Muscle layer of colon (tissue), 2 donors: ENCODE data around the gene LVRN.

ENCODE experiments used
- H3K27ac ChIP-seq: one replicate; pipeline ENCODE4 v1.7.0; 2013; ENCODE audit warnings: low read depth, mild to moderate bottlenecking, low read length, moderate library complexity
- H3K27me3 ChIP-seq, 2 donors: one replicate each; pipeline ENCODE4 v1.7.0; 2013; ENCODE audit warnings: low read length in 2 of 2, mild to moderate bottlenecking in 2 of 2; ENCODE audit not compliant: insufficient read depth in 2 of 2, control insufficient read depth in 1 of 2
- H3K36me3 ChIP-seq: one replicate; pipeline ENCODE4 v1.7.0; 2013; ENCODE audit warnings: mild to moderate bottlenecking, low read length; ENCODE audit not compliant: insufficient read depth
- H3K4me1 ChIP-seq: one replicate; pipeline ENCODE4 v1.7.0; 2013; ENCODE audit warnings: mild to moderate bottlenecking, low read length; ENCODE audit not compliant: insufficient read depth
- H3K4me3 ChIP-seq, 2 donors: one replicate each; pipeline ENCODE4 v1.7.0; 2013; ENCODE audit warnings: low read length in 2 of 2, low read depth in 1 of 2, mild to moderate bottlenecking in 1 of 2, moderate library complexity in 1 of 2
- H3K9ac ChIP-seq: one replicate; pipeline ENCODE4 v1.7.0; 2013; ENCODE audit warnings: low read length
- H3K9me3 ChIP-seq: one replicate; pipeline ENCODE4 v1.7.0; 2013; ENCODE audit warnings: mild to moderate bottlenecking, low read length
- donor health status: abdominal sarcoma.
- donor health status: Adenocarcinoma of cecum.

The LVRN gene

DNA sequence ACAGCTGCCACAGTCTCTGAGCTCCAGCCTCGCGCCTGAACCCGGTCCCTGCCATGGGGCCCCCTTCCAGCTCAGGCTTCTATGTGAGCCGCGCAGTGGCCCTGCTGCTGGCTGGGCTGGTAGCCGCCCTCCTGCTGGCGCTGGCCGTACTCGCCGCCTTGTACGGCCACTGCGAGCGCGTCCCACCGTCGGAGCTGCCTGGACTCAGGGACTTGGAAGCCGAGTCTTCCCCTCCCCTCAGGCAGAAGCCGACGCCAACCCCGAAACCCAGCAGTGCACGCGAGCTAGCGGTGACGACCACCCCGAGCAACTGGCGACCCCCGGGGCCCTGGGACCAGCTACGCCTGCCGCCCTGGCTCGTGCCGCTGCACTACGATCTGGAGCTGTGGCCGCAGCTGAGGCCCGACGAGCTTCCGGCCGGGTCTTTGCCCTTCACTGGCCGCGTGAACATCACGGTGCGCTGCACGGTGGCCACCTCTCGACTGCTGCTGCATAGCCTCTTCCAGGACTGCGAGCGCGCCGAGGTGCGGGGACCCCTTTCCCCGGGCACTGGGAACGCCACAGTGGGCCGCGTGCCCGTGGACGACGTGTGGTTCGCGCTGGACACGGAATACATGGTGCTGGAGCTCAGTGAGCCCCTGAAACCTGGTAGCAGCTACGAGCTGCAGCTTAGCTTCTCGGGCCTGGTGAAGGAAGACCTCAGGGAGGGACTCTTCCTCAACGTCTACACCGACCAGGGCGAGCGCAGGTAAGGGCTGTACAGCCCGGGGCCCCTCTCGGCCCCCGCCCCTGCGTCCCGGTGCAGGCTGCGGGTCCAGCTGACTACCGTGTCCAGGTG is 509 bp downstream of the LVRN start:
- no peaks in the 10 kb centered on the region for H3K36me3 ChIP-seq
- H3K27ac ChIP-seq, result no peak overlapping the region
- no peaks in the 10 kb centered on the region for H3K9me3 ChIP-seq
- no peak overlapping the region for H3K9ac ChIP-seq
- peak overlapping the region; percentile 26 to 49 for H3K4me3 ChIP-seq
- H3K27me3 ChIP-seq, result peaks cover 25 to 39% of the 10 kb centered on the region in 2 donors
- H3K4me1 ChIP-seq, result peaks cover 12% of the 10 kb centered on the region

GRCh38 chr5:115963566-115963965 is 1.3 kb downstream of the LVRN start:
- H3K9me3 ChIP-seq, result no peaks in the 10 kb centered on the region
- H3K36me3 ChIP-seq, result no peaks in the 10 kb centered on the region
- H3K27ac ChIP-seq, result no peak overlapping the region
- peaks cover 20 to 39% of the 10 kb centered on the region in 2 donors for H3K27me3 ChIP-seq
- H3K4me1 ChIP-seq, result peaks cover 12% of the 10 kb centered on the region
- no peak overlapping the region for H3K4me3 ChIP-seq
- no peak overlapping the region for H3K9ac ChIP-seq

GRCh38 chr5:115968770-115969169 is 6.5 kb downstream of the LVRN start:
- no peaks in the 10 kb centered on the region for H3K9me3 ChIP-seq
- H3K9ac ChIP-seq, result no peak overlapping the region
- H3K27me3 ChIP-seq, result peaks cover 0 to 2% of the 10 kb centered on the region in 2 donors
- H3K4me3 ChIP-seq, result no peak overlapping the region
- H3K4me1 ChIP-seq, result no peaks in the 10 kb centered on the region
- H3K36me3 ChIP-seq, result no peaks in the 10 kb centered on the region
- no peak overlapping the region for H3K27ac ChIP-seq

DNA sequence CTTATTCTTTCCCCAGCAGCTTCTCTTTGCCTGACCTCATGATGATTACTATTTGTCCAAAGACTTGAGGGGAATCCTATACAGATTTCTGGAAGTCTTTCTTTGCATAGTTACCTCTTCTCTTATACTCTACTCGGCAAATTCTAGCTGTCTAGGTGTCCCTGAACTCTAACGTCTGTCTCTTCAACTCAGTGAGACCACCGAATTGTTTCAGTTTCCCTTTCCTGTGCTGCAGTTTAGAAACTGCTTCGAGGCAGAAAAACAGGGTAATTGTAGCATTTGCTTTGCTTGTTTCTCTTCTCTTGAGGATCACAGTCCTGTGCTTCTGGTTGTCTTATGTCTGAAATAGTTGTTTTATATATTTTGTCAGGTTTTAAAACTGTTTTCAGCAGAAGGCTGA is 14.8 kb downstream of the LVRN start:
- H3K9ac ChIP-seq, result no peak overlapping the region
- H3K36me3 ChIP-seq, result no peaks in the 10 kb centered on the region

DNA sequence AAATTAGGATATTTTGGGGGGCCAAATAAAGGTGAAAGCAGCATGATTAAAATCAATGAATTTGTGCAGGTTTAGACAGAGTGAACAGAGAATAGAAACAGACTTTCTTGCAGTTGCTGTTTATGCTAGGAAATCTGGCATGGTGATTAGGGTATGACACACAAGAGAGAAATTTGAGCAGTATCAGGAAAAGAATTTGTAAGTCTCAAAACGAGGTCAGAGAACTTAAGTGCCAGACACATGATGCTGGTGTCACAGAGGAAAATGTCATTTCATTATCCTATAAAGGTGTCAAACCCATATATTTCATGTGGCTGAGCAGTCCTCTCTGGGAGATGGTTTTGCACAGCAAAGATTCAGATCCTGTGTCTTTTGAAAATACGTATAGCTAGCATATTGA is 15.7 kb downstream of the LVRN start:
- Histone ChIP-seq H3K27me3 (no peaks in the 10 kb centered on the region), H3K4me1 (no peaks in the 10 kb centered on the region), H3K9me3 (no peaks in the 10 kb centered on the region), H3K36me3 (no peaks in the 10 kb centered on the region), H3K9ac (no peak overlapping the region), H3K4me3 (no peak overlapping the region), H3K27ac (no peak overlapping the region)

More for the DNA sequence above, 14.8 kb downstream of the LVRN start:
- Histone ChIP-seq H3K9me3 (no peaks in the 10 kb centered on the region), H3K4me1 (no peaks in the 10 kb centered on the region), H3K27me3 (no peaks in the 10 kb centered on the region), H3K27ac (no peak overlapping the region), H3K4me3 (no peak overlapping the region)

DNA sequence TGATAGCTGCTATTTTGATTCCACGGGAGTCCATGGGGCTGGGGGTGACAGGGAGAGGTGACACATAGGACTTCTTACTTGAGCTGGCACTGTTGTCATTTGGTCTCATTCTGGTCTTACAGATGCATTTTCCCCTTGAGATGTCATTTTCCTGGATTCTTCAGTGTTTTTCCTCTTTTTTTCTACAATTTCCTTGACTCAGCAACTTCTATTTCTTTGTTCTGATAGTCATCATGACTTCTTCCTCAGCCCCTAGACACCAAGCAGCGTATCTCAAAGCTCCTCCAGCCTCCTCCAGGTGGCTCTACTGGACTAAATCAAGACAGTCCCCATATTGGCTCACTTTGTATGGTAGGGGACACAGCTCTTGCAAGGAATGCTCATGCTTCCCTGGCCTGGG is 16.5 kb downstream of the LVRN start:
- Histone ChIP-seq H3K9me3 (no peaks in the 10 kb centered on the region), H3K27ac (no peak overlapping the region), H3K9ac (no peak overlapping the region), H3K4me1 (no peaks in the 10 kb centered on the region), H3K27me3 (no peaks in the 10 kb centered on the region), H3K4me3 (no peak overlapping the region), H3K36me3 (no peaks in the 10 kb centered on the region)

- Histone ChIP-seq H3K9ac (no peak overlapping the region), H3K27me3 (no peaks in the 10 kb centered on the region), H3K4me3 (no peak overlapping the region), H3K27ac (no peak overlapping the region), H3K4me1 (no peaks in the 10 kb centered on the region), H3K9me3 (no peaks in the 10 kb centered on the region), H3K36me3 (no peaks in the 10 kb centered on the region)
Measured at GRCh38 chr5:115979201-115980041, 17.1 kb downstream of the LVRN start.

- Histone ChIP-seq H3K27ac (no peak overlapping the region), H3K27me3 (no peaks in the 10 kb centered on the region), H3K4me1 (no peaks in the 10 kb centered on the region), H3K9ac (no peak overlapping the region), H3K9me3 (no peaks in the 10 kb centered on the region), H3K4me3 (no peak overlapping the region), H3K36me3 (no peaks in the 10 kb centered on the region)
Measured at GRCh38 chr5:115983519-115983918, 21.2 kb downstream of the LVRN start.

GRCh38 chr5:115985802-115986757 is 23.8 kb downstream of the LVRN start:
- Histone ChIP-seq H3K9me3 (peaks cover 3% of the 10 kb centered on the region), H3K27me3 (no peaks in the 10 kb centered on the region), H3K4me3 (no peak overlapping the region), H3K4me1 (no peaks in the 10 kb centered on the region), H3K9ac (no peak overlapping the region), H3K27ac (no peak overlapping the region), H3K36me3 (no peaks in the 10 kb centered on the region)

- no peak overlapping the region for H3K9ac ChIP-seq
- peaks cover 3% of the 10 kb centered on the region for H3K9me3 ChIP-seq
- H3K27ac ChIP-seq, result no peak overlapping the region
- no peaks in the 10 kb centered on the region for H3K4me1 ChIP-seq
- no peak overlapping the region for H3K4me3 ChIP-seq
- no peaks in the 10 kb centered on the region for H3K27me3 ChIP-seq
- no peaks in the 10 kb centered on the region for H3K36me3 ChIP-seq
Measured at GRCh38 chr5:115988002-115988401, 25.7 kb downstream of the LVRN start.

DNA sequence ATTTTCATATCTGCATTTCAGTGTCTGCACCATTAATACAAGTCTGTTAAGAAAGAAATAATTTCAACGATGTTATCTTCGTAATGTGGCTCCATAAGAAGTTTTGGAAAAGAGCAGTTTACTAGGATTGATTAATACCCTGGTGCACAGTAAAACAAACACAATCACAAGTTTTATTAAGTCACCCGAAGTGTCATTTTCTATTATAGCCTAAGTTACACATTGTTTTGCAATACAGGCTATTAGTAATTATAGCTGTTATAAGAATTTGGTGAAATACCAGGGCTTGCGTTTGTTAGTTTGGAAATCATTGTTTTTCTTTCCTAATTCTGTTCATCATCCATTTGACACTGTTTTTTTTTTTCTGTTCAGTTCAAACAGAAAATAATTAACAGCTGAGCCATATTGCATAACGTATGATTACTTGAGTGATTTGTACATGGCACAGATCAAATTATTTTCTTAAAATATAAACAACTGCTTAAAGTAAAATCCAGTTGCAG is 30.6 kb downstream of the LVRN start:
- no peaks in the 10 kb centered on the region for H3K4me1 ChIP-seq
- no peaks in the 10 kb centered on the region for H3K36me3 ChIP-seq
- no peaks in the 10 kb centered on the region for H3K27me3 ChIP-seq
- H3K27ac ChIP-seq, result no peak overlapping the region
- H3K4me3 ChIP-seq, result no peak overlapping the region
- no peak overlapping the region for H3K9ac ChIP-seq
- H3K9me3 ChIP-seq, result peaks cover 3% of the 10 kb centered on the region
